NCI-H2227 (cell line): ENCODE results near the gene ULK2.
"Not testable (repeated sequence)": the region's sequence is repeated elsewhere in the genome, so short reads cannot be mapped to it uniquely, and the experiment has no call there.

Source experiments
- DNase-seq: peaks from one replicate; lab custom pipeline; 2025; ENCODE audit not compliant: unreplicated experiment; lab: John Stamatoyannopoulos, UW

The ULK2 gene

DNA sequence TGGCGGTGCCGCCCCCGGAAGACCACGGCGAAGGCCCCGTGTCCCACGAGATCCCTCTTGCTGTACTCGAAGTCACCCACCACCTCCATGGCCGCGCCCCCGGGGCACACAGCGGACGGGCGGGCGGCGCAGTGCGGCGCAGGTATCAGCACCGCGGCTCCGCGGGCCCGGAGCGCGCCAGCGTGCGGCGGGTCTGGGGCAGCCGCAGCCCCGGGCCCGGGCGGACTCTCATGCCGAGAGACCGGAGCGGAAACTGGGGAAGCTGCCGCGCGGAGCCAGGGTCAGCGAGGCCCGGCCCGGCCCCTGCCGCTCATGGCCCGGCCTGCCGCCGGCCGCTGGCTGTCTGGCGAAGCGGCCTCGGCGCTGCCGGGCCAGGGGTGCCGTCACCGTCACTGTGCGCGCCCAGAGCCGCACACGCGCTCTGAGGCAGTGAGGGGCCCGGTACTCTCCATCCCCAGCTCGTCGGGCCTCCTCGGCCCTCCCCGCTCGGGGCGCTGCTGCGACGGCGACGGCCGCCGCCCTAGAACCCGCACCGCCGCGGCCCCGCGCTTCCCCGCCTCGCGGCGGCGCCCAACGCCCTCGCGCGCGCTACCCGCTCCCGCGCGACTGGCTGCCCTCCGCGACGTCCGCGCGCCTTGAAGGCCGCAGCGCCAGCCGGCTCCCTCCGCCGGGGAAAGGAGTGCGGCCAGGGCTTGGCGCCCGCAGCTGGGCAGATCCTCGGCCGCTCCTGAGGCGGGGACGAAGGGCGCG, at the start of gene ULK2:
Gene ULK2 (minus strand): TSS at position 608 of the 750 bp plus-strand sequence. CDS start 519 bp downstream, at position 89.
- DNase-seq: peak; percentile 85

DNA sequence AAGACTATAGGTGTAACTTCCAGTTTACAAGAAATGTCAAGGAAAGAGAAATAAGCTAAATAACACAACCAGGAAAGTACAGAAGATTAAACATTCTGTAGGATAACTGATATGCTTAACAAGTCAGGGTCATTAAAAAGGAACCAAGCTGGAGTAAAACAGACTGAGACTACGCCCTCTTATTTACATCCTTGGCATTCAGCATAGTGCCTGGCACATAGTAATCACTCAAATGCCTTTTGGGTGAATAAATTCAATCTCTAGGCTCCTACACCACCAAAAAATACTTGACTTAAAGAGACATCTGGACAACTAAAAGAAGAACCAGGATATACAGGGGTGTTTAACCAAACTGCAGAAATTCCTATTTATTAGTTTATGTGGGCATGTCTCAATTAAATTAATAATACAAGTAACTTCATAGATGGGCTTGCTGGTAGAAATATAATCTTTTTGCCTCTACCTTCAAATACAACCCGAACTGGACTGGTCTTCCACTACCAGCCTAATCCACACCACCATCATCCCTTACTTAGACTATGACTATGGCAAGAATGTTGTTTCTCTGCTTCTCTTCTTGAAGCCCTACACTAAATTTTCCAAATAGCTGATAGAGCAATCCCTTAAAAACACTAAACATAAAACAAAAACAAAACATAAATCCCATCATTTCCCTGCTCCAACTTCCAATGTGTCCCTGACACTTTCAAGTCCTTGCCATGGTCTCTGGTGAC, 47.7 kb upstream of the ULK2 start:
- no peak for DNase-seq

DNA sequence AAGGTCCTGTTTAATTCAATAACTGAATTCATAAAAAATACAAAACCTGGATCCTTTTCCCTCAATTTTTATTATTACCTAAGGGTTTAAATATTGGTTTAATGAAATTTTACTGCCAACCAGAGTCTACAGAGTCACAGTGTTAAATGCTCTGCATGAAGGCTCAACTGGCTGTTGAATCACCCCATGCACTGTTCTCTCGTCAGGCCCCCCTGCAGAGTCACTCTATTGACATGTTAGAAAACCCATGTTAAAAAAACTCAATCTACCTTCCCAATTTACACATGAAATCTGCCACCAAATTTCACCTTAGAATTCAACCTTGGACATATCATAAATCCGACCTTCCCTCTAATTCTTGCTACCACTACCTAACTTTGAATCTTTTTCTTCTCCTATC, 43.3 kb upstream of the ULK2 start:
- no peak for DNase-seq

DNA sequence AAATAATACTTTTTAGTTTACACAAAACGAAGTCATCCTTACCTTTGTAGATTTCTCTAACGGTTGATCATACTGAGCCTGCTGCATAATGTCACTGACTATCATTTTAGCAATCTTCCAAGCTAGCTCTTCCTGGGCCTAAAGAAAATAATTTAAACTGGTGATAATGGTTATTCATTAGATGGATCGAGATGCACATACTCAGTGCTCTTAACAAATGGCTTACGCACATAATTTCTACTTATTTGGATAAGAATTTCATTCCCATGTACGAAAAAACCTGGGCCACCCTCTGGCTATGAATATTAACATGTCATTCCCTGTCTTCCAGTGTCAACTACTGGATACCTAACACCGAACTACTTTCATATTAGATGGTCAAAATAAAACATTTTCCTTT, 41.4 kb upstream of the ULK2 start:
- no peak for DNase-seq

DNA sequence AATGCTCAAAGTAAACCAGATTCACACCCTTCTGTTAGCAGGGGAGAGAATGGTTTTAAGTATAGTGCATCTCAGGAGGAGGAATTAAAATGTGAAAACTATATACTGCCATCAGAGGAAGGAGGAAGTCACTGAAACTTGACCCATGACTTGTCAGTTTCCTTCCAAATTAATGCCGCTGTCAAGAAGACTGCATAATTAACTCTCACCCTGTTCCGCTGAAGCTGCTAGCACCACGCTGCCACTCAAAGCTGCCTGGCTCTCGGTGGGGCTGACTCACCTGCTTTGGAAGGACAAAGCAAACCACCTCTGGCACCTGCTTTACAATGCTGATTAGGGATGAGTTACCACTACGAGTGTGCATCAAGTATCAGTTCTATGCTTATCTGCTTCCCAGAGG, 37.8 kb upstream of the ULK2 start:
- DNase-seq: no peak

DNA sequence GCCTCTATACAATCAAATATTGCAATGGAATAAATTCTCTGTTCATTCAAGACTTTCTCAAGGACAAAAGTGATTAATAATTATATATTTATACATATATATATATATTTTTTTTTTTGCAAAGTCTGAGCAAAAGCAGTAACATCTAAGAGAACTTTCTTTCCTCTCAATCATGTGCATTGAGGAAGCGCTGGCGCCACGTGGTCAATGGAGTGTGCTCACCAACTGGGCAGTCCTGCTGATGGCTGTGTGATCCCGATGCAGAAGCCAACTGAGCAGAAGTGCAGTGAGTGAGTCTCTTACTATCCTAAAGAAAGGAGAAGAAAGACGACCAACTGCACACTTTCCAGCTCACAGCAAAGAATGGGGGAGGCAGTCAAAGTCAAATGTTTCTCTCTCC, 37.2 kb upstream of the ULK2 start:
- DNase-seq: no peak

DNA sequence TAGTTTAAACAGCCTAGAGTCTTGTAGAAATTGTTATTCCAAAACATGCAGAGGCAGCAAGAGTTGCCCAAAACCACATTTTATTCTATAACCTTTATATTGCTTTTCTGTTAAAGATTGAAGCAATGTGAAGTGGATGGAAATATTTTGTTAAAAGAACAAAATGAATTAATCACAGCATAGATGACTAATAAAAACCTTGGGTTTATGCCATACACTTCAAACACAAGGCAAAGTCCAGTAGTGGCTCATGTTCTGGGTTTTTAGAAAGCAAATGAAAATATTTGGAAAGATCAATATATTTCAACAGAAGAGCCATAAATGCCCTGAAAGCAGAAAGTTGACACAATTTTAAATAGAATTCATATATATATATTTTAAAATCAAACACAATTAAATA, 36.7 kb upstream of the ULK2 start:
- DNase-seq: no peak

DNA sequence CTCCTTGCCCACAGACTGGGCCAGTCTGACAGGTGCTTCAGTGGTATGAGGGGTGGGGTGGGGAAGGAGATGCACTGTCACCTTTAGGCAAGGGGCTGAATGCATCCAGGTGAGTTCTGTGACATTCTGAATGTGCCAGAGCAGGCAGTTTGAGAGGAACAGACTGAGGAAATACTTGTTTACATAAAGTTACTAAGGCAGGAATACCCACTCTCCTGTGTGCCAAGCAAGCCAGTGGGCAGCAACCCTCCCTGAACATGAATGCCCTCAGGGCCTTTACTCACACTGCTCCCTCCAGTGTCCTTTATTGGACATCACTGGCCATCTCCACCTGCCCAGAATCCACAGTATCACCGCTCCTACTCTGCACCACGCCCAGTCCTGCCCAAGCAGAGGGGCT, 33.1 kb upstream of the ULK2 start:
- DNase-seq: no peak

DNA sequence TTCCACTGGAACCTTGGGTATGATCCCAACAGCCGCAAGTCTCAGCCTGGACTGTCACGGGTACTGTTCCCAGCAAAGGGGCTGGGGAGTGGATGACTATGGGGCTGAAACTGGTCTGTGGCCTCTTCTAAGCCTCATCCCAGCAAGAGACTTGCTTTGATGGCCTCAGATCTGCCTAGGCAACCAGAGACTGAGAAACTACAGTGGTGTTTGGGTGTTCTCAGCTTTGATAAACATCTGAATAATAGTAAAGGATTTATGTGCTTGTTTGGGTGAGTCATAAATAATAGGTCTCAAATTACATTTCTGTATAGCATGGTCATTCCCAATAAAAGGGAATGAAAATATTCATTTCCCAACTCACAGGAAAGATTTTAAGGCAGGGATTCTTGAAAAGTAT, 30.2 kb upstream of the ULK2 start:
- no peak for DNase-seq

DNA sequence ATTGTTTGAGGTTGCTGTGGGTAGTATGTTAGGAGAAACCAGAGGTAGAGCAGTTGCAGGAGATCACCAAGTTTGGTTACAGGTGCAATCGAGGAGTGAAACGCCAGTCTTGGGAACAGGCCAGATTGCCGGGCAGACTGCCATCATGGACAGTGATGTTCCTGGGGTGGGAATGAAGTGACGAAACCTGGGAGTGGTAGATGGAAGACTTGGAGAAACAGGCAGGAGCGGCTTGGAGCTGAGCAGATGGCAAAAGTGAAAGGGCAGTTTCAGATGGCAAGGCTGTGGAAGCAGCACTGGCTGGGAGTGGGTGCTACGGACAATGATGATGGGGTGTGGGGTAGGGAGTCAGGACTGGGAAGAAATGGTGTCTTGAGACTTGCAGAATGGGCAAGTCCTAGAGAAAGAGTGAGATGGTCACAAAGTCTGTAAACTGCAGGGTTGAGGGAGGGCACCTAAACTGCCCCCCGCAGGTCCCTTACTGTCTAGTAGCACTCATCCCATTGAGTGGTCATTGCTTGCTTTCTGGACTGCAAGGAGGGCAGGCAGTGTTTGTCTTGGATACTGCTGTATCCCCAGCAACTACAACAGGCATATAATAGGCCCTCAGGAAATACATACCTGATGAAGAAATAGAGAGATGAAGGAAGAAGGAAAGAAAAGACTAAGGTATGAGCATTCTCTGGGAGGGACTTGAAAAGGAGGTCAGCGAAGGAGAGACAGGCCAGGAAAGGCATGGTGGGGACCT, 29.5 kb upstream of the ULK2 start:
- DNase-seq: no peak

DNA sequence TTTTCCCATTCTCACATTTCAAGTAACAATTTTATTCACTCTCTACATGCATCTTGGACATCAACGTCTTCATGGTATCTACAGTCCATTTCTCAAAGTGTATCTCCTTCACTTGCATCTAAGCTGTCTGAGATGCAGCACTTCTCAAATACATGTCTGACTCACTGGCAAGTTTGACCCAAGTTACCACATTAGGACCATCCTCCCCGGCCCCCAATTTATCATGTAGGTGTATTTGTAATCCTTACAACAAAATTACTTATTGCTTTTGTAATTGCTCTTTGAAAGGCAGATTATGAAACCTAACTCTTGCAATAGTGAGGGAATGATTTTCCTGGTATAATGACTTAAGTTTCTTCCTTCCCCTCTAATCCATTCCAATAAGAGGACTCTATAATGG, 28.9 kb upstream of the ULK2 start:
- DNase-seq: no peak

DNA sequence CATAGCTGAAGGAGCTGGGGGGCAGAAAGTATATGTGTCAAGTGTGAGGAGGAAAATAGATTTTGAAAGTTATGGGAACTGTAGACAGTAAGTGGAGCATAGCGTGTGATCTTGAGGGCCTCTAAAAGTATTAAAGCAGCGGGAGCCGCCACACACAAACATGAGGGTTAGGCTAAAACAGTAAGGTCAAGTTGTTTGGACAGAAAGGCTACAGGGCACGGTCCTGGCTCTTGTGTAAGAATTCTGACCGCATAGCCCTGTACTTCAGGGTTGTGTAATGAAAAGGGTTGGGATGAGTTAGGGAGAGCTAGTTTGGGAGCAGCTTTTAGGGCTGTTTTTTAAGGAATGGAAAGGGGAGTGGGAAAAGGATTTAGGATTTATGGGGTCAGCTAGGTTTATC, 22.8 kb upstream of the ULK2 start:
- not testable (repeated sequence) for DNase-seq

DNA sequence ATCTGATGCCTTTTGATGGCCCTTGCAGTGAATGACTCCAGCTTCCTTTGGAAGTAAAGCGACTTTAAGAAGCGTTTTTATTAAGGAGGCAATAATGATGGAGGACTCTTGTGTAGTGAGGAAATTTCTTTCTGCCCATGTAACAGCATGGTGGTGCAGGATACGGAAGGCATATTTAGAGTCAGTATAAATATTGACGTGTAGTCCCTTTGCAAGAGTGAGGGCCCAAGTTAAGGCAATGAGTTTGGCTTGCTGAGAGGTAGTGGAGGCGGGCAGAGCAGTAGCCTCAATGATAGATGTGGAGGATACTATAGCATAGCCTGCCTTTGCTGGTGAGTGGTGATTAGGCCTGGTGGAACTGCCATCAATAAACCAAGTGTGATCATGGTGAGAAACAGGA, 22.3 kb upstream of the ULK2 start:
- DNase-seq: not testable (repeated sequence)

DNA sequence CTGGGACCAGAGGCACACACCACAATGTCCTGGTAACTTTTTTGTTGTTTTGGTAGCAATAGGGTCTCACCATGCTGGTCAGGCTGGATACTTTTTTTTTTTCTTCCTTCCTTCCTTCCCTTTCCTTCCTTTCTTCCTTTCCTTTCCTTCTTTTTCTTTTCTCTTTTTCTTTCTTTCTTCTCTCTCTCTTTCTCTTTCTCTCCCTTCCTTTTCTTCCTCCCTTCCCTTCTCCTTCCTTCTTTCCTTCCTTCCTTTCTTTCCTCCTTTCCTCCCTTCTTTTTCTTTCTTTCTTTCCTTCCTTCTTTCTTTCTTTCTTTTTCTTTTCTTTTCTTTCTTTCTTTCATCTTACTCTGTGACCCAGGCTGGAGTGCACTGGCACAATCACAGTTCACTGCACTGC, 18.4 kb upstream of the ULK2 start:
- no peak for DNase-seq

DNA sequence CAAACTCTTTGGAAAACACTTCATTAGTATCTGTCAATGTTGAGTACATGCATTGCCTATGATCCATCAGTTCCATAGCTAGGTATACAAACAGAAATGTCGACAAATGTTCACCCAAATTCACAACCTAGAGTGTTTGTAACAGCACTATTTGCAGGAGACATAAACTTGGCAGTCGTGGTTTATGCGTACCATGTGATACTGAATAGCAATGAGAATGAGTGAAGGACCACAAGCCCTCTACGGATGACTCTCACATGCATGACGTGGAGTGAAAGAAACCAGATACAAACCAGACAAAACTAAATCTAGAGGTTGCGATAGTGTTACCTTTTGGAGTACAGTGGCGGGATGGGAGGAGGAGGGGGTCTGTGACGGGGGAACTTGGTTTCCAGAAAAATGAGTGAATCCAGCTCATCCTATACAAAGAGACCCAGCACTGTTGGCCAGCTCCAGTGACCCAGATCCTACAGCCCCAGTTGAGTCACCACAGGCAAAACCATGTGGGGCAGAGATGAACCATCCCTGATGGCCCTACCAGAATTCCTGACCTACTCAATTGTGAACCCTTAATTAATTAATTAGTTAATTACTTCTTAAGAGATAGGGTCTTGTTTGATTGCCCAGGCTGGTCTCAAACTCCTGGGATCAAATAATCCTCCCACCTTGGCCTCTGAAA, 15.9 kb upstream of the ULK2 start:
- no peak for DNase-seq

DNA sequence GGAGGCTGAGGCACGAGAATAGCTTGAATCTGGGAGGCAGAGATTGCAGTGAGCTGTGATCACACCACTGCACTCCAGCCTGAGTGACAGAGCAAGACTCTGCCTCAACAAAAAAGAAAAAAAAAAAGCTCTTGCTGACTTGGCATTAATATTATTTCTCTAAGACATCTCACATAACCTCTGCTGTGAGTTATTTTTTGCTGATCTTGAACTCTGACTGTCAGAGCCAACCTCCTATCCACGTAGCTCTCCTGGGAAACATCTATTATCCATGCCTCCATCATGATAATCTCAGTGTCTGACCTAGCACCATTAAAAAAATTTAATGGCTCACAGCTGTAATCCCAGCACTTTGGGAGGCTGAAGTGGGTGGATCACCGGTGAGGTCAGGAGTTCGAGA, 12.7 kb upstream of the ULK2 start:
- DNase-seq: no peak

DNA sequence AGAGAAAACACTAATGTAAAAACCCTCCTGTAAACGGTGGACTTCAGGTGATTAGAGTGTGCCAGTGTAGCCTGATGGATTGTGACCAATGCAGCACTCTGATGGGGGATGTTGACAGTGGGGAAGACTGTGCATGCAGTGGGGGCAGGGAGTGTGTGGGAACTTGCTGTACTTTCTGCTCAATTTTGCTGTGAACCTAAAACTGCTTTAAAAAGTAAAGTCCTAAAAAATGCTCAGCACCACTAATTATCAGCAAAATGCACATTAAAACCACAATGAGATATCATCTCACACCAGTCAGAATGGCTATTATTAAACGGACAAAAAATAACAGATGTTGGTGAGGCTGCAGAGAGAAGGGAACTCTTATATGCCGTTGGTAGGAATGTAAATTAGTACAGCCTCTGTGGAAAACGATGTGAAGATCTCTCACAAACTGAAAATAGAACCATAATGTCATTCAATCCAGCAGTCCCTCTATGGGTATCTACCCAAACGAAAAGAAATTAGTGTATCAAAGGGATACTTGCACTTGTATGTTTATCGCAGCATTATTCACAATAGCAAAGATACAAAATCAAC, 9.7 kb upstream of the ULK2 start:
- no peak for DNase-seq

DNA sequence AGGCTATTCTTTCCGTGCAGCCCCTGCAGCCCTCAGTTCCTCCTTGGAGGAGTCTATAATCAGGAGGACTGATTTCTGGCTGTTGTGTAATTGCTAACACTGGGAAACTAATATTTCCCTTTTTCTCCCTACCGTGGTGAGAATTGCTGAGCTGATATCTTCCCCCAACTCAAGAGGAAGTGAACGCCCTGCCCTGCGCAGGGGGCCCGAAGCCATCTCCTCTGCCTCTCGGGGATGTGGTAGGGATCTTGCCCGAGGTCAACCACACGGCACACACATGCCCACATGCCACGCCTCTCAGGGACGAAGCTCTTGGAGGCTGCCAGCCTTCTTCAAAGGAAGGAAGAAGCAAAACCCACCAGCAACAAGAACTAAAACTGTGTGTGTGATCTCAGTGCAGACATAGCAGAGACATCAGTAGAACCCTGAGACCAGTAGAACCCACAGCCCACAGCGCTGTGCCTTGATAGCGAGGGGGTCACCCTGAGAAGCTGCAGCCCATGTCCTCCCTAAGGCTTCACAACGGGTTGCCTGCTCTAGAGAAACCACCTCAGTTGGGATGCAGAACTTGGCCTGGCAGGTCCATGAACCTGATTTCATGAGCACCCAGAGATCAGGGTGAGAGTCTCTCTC, 8.9 kb upstream of the ULK2 start:
- no peak for DNase-seq

DNA sequence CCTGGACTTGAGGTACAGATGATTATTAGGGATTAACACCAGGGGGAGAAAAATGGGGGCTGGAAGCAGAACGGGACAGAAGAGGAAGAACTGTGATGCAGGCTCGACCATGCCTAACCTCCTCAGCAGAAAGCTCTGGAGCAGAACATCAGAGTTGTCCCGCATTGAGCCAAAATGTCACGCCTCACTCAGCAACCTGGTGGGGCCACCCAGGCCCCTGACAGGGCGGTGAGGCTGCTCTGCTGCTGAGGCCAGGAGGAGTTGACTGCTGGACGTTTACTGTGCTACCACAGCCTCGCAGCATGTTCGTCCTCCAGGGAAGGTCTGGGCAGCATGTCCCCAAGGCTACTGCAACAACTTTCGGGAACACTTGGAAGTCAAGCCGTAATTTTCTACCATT, 6.5 kb upstream of the ULK2 start:
- no peak for DNase-seq

DNA sequence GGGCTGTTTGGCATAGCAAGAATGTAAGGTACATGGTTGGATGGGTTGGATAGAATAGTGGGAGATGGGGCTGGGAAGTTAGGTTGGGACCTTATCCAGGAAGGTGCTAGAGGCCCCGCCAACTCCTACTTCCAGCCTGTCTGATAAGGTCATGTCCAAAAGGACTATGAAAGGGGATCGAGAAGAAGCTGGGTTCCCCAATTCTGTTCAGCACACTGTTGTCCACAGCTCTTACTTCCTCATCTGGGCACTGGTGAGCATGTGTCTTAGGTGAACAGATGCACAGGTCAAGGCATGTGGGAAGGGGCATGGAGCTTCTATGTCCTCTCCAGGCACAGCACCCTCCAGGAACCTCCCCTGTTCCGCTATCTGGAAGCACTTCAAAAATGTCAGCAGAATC, 5.6 kb upstream of the ULK2 start:
- no peak for DNase-seq

DNA sequence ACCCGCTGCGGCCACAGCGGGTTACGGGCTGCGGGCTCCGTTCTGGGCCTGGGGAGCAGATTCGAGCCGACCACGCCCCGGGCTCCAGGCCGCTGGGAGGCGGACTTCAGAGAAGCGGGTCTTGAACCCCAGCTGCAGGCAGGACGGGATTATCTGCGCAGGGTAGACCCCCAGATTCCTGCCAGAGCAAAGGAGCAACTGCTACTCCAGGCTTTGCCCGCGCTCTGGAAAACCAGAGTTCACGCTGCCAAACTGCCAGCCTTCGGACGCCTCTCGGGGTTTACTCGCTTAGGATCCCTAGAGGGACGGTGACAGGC, 301 bp upstream of the ULK2 start:
- no peak for DNase-seq
